CD4-positive, alpha-beta T cell (primary cell): Measurements from ENCODE around the gene CRIP1. TPM values are rescaled to one million over a fixed set of nuclear protein-coding genes. Genes with fewer than 3 reads are reported as not detected.

ENCODE experiments used
- ATAC-seq: fragments of 200-7000 bp; cut with Tn5 transposase; one replicate; pipeline ENCODE4 v1.10.0; 2022; ENCODE audit warnings: mild to moderate bottlenecking; ENCODE audit not compliant: poor library complexity
- CTCF ChIA-PET: fragments of 350-600 bp; sonication (Branson Sonifier 250); formaldehyde crosslinking; loops from one replicate; lab custom pipeline; 2021; ENCODE audit warnings: antibody characterized with exemption, inconsistent platforms; lab: Charles Lee
- POLR2A ChIA-PET: fragments of 350-600 bp; sonication (Branson Sonifier 250); formaldehyde crosslinking; loops from one replicate; lab custom pipeline; 2021; ENCODE audit warnings: antibody characterized with exemption, inconsistent platforms; lab: Charles Lee
- DNase-seq, 14 experiments: peaks; one replicate each; pipeline ENCODE4 v3.0.0-alpha.2; 2013 to 2020; ENCODE audit warnings: mixed read lengths in 2 of 14
- H3K27ac ChIP-seq, 2 donors: one replicate each; pipeline versions ENCODE4 v1.5.1 to v1.7.0; 2013; ENCODE audit warnings: low read length in 2 of 2, low read depth in 1 of 2, mild to moderate bottlenecking in 1 of 2
- H3K27me3 ChIP-seq, 2 experiments: 1 replicate in 1 of 2; 2 replicates in 1 of 2; pipeline versions ENCODE4 v1.6.1 to v1.7.0; 2013; ENCODE audit warnings: low read length in 2 of 2, control low read depth in 1 of 2, mild to moderate bottlenecking in 1 of 2, moderate library complexity in 1 of 2; ENCODE audit not compliant: insufficient read depth in 2 of 2, control insufficient read depth in 1 of 2
- H3K36me3 ChIP-seq: one replicate; pipeline ENCODE4 v1.6.1; 2013; ENCODE audit warnings: low read length, control low read depth; ENCODE audit not compliant: insufficient read depth
- H3K4me1 ChIP-seq: one replicate; pipeline ENCODE4 v1.6.1; 2013; ENCODE audit warnings: low read length, control low read depth; ENCODE audit not compliant: insufficient read depth
- H3K4me3 ChIP-seq: one replicate; pipeline ENCODE4 v1.5.1; 2013; ENCODE audit warnings: mild to moderate bottlenecking, low read length, moderate library complexity
- H3K9me3 ChIP-seq, 2 experiments: 1 replicate in 1 of 2; 2 replicates in 1 of 2; pipeline versions ENCODE4 v1.6.1 to v1.7.0; 2013; ENCODE audit warnings: low read length in 2 of 2, mild to moderate bottlenecking in 2 of 2, control low read depth in 1 of 2, moderate library complexity in 1 of 2; ENCODE audit not compliant: control insufficient read depth in 1 of 2, insufficient read depth in 1 of 2
- H3K27ac Mint-ChIP-seq: one replicate; pipeline ENCODE4 v1.8.0; 2020; ENCODE audit warnings: mixed read lengths
- H3K27me3 Mint-ChIP-seq: one replicate; pipeline ENCODE4 v1.8.0; 2021; ENCODE audit warnings: mixed read lengths
- H3K36me3 Mint-ChIP-seq: one replicate; pipeline ENCODE4 v1.8.0; 2021; ENCODE audit warnings: low read depth, mixed read lengths
- H3K4me1 Mint-ChIP-seq: one replicate; pipeline ENCODE4 v1.8.0; 2021; ENCODE audit warnings: low read depth, mixed read lengths
- H3K4me3 Mint-ChIP-seq: one replicate; pipeline ENCODE4 v1.8.0; 2020; ENCODE audit warnings: mild to moderate bottlenecking, mixed read lengths
- H3K9me3 Mint-ChIP-seq: one replicate; pipeline ENCODE4 v1.8.0; 2020; ENCODE audit warnings: mixed read lengths
- CTCF ChIP-seq: fragments of 200-600 bp; IDR thresholded peaks from one replicate; pipeline ENCODE4 v1.8.0; 2022; ENCODE audit warnings: antibody characterized with exemption, mild to moderate bottlenecking
- intact Hi-C, 2 experiments: fragments of 100-400 bp; cut with DNase I in 1 of 2; cut with micrococcal nuclease in 1 of 2; formaldehyde crosslinking; loops; one replicate each; pipeline versions ENCODE4 v1.15.1 to v1.9.0; 2023 to 2025; cut with DNase I, micrococcal nuclease
- total RNA-seq, 174 experiments: library from RNA in 2 of 174; stranded (reverse) in 2 of 174; gene quantifications; one replicate each; pipeline ENCODE4 v1.2.3 and lab custom pipeline; 2021 to 2026

The CRIP1 gene
- total RNA-seq, 2 experiments from 2014 or later: 250 to 258 TPM

- no peaks in the 10 kb centered on the region for H3K4me1 Mint-ChIP-seq
- Histone ChIP-seq H3K9me3 (no peaks in the 10 kb centered on the region), H3K4me1 (no peaks in the 10 kb centered on the region), H3K36me3 (peaks cover 44% of the 10 kb centered on the region), H3K27me3 (no peaks in the 10 kb centered on the region), H3K4me3 (no peak overlapping the region), H3K27ac (no peak overlapping the region)
- H3K27me3 Mint-ChIP-seq: no peaks in the 10 kb centered on the region
- intact Hi-C loops: no loop called here
- no peaks in the 10 kb centered on the region for H3K9me3 Mint-ChIP-seq
- peaks cover 19% of the 10 kb centered on the region for H3K36me3 Mint-ChIP-seq
- no peak for TF ChIP-seq CTCF
- DNase-seq (no peak), ATAC-seq (no peak)
- no peak overlapping the region for H3K27ac Mint-ChIP-seq
- ChIA-PET POLR2A (no interaction called here), CTCF (no interaction called here)
- H3K4me3 Mint-ChIP-seq: no peak overlapping the region
These were observed 31.5 kb upstream of the CRIP1 start for GRCh38 chr14:105455086-105455640.

- H3K4me1 ChIP-seq: no peaks in the 10 kb centered on the region
- intact Hi-C loops: no loop called here
- Mint-ChIP-seq H3K27ac (no peak overlapping the region), H3K36me3 (peaks cover 25% of the 10 kb centered on the region), H3K4me1 (no peaks in the 10 kb centered on the region), H3K27me3 (no peaks in the 10 kb centered on the region), H3K9me3 (no peaks in the 10 kb centered on the region), H3K4me3 (no peak overlapping the region)
- H3K4me3 ChIP-seq: no peak overlapping the region
- ATAC-seq (no peak), DNase-seq (no peak)
- no peak for TF ChIP-seq CTCF
- peaks cover 44% of the 10 kb centered on the region for H3K36me3 ChIP-seq
- ChIA-PET POLR2A (no interaction called here), CTCF (no interaction called here)
- no peaks in the 10 kb centered on the region for H3K27me3 ChIP-seq
- H3K27ac ChIP-seq: no peak overlapping the region
- H3K9me3 ChIP-seq: no peaks in the 10 kb centered on the region
These were observed 30.7 kb upstream of the CRIP1 start for GRCh38 chr14:105455766-105456660.

- peaks cover 48% of the 10 kb centered on the region for H3K36me3 ChIP-seq
- TF ChIP-seq CTCF: no peak
- H3K9me3 Mint-ChIP-seq: no peaks in the 10 kb centered on the region
- H3K9me3 ChIP-seq: no peaks in the 10 kb centered on the region
- peaks cover 33% of the 10 kb centered on the region for H3K36me3 Mint-ChIP-seq
- CTCF ChIA-PET: interaction anchor here (1.5 kb wide), 1 partner anchor 71 kb away, joined by 3 read pairs; no protein-coding TSS in a partner anchor
- DNase-seq (no peak), ATAC-seq (no peak)
- H3K4me1 ChIP-seq: no peaks in the 10 kb centered on the region
- H3K4me3 Mint-ChIP-seq: no peak overlapping the region
- H3K27me3 ChIP-seq: no peaks in the 10 kb centered on the region
- intact Hi-C loops: no loop called here
- POLR2A ChIA-PET: no interaction called here
- H3K4me3 ChIP-seq: no peak overlapping the region
- no peaks in the 10 kb centered on the region for H3K4me1 Mint-ChIP-seq
- H3K27ac ChIP-seq: no peak overlapping the region
- no peak overlapping the region for H3K27ac Mint-ChIP-seq
- no peaks in the 10 kb centered on the region for H3K27me3 Mint-ChIP-seq
These were observed 29.7 kb upstream of the CRIP1 start for GRCh38 chr14:105456736-105457617.
